GM12878 (cell line): ENCODE measurements around the gene COPS6. TPM values are rescaled to one million over a fixed set of nuclear protein-coding genes. Genes with fewer than 3 reads are reported as not detected.

Experiments
- CHD2 ChIP-seq: IDR thresholded peaks from 2 replicates; pipeline ENCODE4 v1.6.1; 2011; ENCODE audit warnings: low read depth, low read length, improper control_type of control experiment, borderline replicate concordance
- EP300 ChIP-seq, 2 experiments: fragments of 150-350 bp in 1 of 2; IDR thresholded peaks; 2 replicates each; pipeline ENCODE4 v1.6.1; 2011 to 2012; ENCODE audit warnings: low read depth in 2 of 2, low read length in 2 of 2, borderline replicate concordance in 1 of 2, improper control_type of control experiment in 1 of 2, inconsistent platforms in 1 of 2; ENCODE audit not compliant: control insufficient read depth in 1 of 2
- ETV6 ChIP-seq, 2 experiments: fragments of 450-650 bp in 1 of 2; IDR thresholded peaks in 1 of 2; conservative IDR thresholded peaks in 1 of 2; 2 replicates each; pipeline ENCODE4 v1.6.1; 2014; ENCODE audit warnings: antibody characterized with exemption in 1 of 2, borderline replicate concordance in 1 of 2, low read depth in 1 of 2, mild to moderate bottlenecking in 1 of 2, moderate library complexity in 1 of 2
- GABPA ChIP-seq: IDR thresholded peaks from 2 replicates; pipeline ENCODE4 v1.6.1; 2014; ENCODE audit warnings: antibody characterized with exemption, low read depth, mild to moderate bottlenecking, inconsistent platforms
- KLF5 ChIP-seq: fragments of 450-650 bp; IDR thresholded peaks from 2 replicates; pipeline ENCODE4 v1.6.1; 2014; ENCODE audit warnings: mild to moderate bottlenecking; ENCODE audit not compliant: partially characterized antibody
- MEF2B ChIP-seq: fragments of 450-650 bp; IDR thresholded peaks from 2 replicates; pipeline ENCODE4 v1.6.1; 2018; ENCODE audit warnings: mild to moderate bottlenecking, moderate library complexity; ENCODE audit not compliant: partially characterized antibody, poor library complexity, severe bottlenecking
- NR2C2 ChIP-seq: IDR thresholded peaks from 2 replicates; pipeline ENCODE4 v1.6.1; 2011; ENCODE audit warnings: borderline replicate concordance, low read depth; ENCODE audit not compliant: control insufficient read depth, insufficient read length
- POU2F2 ChIP-seq: IDR thresholded peaks from 3 replicates; pipeline ENCODE4 v1.6.1; 2011; ENCODE audit warnings: low read depth, mild to moderate bottlenecking, low read length, borderline replicate concordance
- RBBP5 ChIP-seq: fragments of 200-600 bp; sonication (generic); conservative IDR thresholded peaks from 2 replicates; pipeline ENCODE4 v1.6.1; 2016
- RUNX3 ChIP-seq: IDR thresholded peaks from 2 replicates; pipeline ENCODE4 v1.6.1; 2012; ENCODE audit warnings: low read length, inconsistent platforms
- SMAD1 ChIP-seq: fragments of 450-650 bp; IDR thresholded peaks from 2 replicates; pipeline ENCODE4 v1.6.1; 2018; ENCODE audit warnings: mild to moderate bottlenecking, low read depth; ENCODE audit not compliant: partially characterized antibody
- TARDBP ChIP-seq: IDR thresholded peaks from 2 replicates; pipeline ENCODE4 v1.6.1; 2016; ENCODE audit warnings: borderline replicate concordance
- TBL1XR1 ChIP-seq: IDR thresholded peaks from 2 replicates; pipeline ENCODE4 v1.6.1; 2012; ENCODE audit warnings: low read depth, low read length, improper control_type of control experiment
- YBX1 ChIP-seq: fragments of 450-650 bp; IDR thresholded peaks from 2 replicates; pipeline ENCODE4 v1.6.1; 2016; ENCODE audit warnings: antibody characterized with exemption
- polyA plus RNA-seq, 11 experiments: library from polyadenylated mRNA; depleted of rRNA in 4 of 11; unstranded in 6 of 11; stranded (reverse) in 5 of 11; fragments of >200 nt; fragmentation: Nextera tagmentation in 4 of 11; fragmentation: Illumina TruSeq in 1 of 11; extraction: Ambion mirVana in 4 of 11; extraction: Trizol in 1 of 11; gene quantifications; 1 replicate in 1 of 11; 2 replicates in 10 of 11; pipeline versions ENCODE4 v1.2.1 to v1.2.3, GENCODE V29; 2011 to 2016; ENCODE audit warnings: inconsistent platforms in 2 of 11, missing spikeins in 2 of 11, low read depth in 1 of 11
- total RNA-seq, 4 experiments: library from RNA; depleted of rRNA in 3 of 4; stranded (reverse); fragments of >200 nt in 3 of 4; fragmentation: Illumina TruSeq in 1 of 4; extraction: Trizol in 1 of 4; gene quantifications; 2 replicates each; pipeline versions ENCODE4 v1.2.1 to v1.2.3, GENCODE V29; 2013 to 2021
- TF ChIP-seq, protein P1 (sequence below): fragments of 450-650 bp; IDR thresholded peaks from 2 replicates; pipeline ENCODE4 v1.6.1; 2017; ENCODE audit warnings: mild to moderate bottlenecking, low read depth, inconsistent platforms; ENCODE audit not compliant: poor library complexity, severe bottlenecking
- TF ChIP-seq, protein P2 (sequence below): fragments of 450-650 bp; formaldehyde crosslinking; IDR thresholded peaks from 2 replicates; pipeline ENCODE4 v1.4.0; 2020; ENCODE audit warnings: mild to moderate bottlenecking, moderate library complexity
- TF ChIP-seq, protein P3 (sequence below): fragments of 450-650 bp; IDR thresholded peaks from 2 replicates; pipeline ENCODE4 v1.6.1; 2017; ENCODE audit warnings: borderline replicate concordance
- TF ChIP-seq, protein P4 (sequence below): fragments of 450-650 bp; IDR thresholded peaks from 2 replicates; pipeline ENCODE4 v1.6.1; 2017; ENCODE audit warnings: low read depth, mild to moderate bottlenecking, moderate library complexity

COPS6 gene
- total and polyA plus RNA-seq, 10 of the 15 experiments (the other 5 are each of a cell fraction or from before 2014, with no cell fraction given) = 28.5 to 182 (median 81.5) TPM

DNA sequence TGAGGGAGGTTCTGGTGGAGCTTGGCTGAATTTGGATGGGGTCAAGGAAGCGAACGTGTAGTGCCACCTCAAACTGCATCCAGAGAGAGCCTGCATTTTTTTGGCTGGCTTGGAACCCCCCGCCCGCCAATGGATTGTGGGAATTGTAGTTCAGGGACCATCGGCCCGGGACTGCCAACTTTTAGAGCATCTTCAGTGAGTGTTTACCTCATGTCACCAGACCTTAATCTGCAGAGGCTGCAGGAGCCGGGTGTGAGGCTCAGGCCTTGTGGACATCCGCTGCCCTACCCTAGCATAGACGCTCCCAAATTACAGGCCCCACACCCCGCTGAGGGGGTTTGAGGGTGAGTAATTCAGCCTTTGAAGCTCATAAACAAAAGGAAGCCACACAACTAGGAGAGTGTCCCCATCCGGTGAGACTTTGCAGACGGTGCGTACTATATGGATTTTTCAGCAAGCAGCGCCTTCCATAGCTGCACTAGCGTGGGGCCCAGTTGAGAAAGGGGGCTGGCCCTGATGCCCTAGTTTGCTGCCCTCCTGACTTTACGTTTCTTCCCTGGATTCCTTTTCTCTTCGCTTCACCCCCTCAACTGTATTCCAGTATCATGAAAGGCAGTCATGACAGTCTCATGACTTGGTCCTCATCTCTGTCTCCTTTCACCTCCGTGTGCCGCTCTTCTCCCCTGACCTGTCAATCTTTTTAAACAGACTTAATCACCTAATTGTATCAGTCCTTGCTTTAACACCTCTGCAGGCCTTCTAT, 31.4 kb downstream of the COPS6 start (continued):
- TF ChIP-seq, protein P1, sequence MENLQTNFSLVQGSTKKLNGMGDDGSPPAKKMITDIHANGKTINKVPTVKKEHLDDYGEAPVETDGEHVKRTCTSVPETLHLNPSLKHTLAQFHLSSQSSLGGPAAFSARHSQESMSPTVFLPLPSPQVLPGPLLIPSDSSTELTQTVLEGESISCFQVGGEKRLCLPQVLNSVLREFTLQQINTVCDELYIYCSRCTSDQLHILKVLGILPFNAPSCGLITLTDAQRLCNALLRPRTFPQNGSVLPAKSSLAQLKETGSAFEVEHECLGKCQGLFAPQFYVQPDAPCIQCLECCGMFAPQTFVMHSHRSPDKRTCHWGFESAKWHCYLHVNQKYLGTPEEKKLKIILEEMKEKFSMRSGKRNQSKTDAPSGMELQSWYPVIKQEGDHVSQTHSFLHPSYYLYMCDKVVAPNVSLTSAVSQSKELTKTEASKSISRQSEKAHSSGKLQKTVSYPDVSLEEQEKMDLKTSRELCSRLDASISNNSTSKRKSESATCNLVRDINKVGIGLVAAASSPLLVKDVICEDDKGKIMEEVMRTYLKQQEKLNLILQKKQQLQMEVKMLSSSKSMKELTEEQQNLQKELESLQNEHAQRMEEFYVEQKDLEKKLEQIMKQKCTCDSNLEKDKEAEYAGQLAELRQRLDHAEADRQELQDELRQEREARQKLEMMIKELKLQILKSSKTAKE = no peak
- TF ChIP-seq, protein P2, sequence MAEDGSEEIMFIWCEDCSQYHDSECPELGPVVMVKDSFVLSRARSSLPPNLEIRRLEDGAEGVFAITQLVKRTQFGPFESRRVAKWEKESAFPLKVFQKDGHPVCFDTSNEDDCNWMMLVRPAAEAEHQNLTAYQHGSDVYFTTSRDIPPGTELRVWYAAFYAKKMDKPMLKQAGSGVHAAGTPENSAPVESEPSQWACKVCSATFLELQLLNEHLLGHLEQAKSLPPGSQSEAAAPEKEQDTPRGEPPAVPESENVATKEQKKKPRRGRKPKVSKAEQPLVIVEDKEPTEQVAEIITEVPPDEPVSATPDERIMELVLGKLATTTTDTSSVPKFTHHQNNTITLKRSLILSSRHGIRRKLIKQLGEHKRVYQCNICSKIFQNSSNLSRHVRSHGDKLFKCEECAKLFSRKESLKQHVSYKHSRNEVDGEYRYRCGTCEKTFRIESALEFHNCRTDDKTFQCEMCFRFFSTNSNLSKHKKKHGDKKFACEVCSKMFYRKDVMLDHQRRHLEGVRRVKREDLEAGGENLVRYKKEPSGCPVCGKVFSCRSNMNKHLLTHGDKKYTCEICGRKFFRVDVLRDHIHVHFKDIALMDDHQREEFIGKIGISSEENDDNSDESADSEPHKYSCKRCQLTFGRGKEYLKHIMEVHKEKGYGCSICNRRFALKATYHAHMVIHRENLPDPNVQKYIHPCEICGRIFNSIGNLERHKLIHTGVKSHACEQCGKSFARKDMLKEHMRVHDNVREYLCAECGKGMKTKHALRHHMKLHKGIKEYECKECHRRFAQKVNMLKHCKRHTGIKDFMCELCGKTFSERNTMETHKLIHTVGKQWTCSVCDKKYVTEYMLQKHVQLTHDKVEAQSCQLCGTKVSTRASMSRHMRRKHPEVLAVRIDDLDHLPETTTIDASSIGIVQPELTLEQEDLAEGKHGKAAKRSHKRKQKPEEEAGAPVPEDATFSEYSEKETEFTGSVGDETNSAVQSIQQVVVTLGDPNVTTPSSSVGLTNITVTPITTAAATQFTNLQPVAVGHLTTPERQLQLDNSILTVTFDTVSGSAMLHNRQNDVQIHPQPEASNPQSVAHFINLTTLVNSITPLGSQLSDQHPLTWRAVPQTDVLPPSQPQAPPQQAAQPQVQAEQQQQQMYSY (CRISPR knock-in tag) = no peak
- TF ChIP-seq, protein P3, sequence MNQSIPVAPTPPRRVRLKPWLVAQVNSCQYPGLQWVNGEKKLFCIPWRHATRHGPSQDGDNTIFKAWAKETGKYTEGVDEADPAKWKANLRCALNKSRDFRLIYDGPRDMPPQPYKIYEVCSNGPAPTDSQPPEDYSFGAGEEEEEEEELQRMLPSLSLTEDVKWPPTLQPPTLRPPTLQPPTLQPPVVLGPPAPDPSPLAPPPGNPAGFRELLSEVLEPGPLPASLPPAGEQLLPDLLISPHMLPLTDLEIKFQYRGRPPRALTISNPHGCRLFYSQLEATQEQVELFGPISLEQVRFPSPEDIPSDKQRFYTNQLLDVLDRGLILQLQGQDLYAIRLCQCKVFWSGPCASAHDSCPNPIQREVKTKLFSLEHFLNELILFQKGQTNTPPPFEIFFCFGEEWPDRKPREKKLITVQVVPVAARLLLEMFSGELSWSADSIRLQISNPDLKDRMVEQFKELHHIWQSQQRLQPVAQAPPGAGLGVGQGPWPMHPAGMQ = no peak
- TF ChIP-seq RUNX3 = no peak
- no peak for TF ChIP-seq ETV6 (conservative IDR thresholded peaks at IDR 0.05 in 1 of 2, IDR thresholded peaks at IDR 0.05 in 1 of 2; ENCODE audit: borderline replicate concordance in 1 of 2, low read depth in 1 of 2)
- no peak for TF ChIP-seq RBBP5
- TF ChIP-seq EP300 (IDR thresholded peaks at IDR 0.05; ENCODE audit: borderline replicate concordance in 1 of 2, control insufficient read depth in 1 of 2, low read depth in 2 of 2, low read length in 2 of 2) = no peak
- TF ChIP-seq POU2F2 = no peak
- TF ChIP-seq TARDBP = no peak
- TF ChIP-seq CHD2 = no peak
- TF ChIP-seq YBX1 = no peak
- no peak for TF ChIP-seq MEF2B
- TF ChIP-seq, protein P4, sequence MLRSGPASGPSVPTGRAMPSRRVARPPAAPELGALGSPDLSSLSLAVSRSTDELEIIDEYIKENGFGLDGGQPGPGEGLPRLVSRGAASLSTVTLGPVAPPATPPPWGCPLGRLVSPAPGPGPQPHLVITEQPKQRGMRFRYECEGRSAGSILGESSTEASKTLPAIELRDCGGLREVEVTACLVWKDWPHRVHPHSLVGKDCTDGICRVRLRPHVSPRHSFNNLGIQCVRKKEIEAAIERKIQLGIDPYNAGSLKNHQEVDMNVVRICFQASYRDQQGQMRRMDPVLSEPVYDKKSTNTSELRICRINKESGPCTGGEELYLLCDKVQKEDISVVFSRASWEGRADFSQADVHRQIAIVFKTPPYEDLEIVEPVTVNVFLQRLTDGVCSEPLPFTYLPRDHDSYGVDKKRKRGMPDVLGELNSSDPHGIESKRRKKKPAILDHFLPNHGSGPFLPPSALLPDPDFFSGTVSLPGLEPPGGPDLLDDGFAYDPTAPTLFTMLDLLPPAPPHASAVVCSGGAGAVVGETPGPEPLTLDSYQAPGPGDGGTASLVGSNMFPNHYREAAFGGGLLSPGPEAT = no peak
- no peak for TF ChIP-seq SMAD1
- TF ChIP-seq GABPA = no peak
- TF ChIP-seq KLF5 = no peak
- TF ChIP-seq NR2C2 = no peak
- TF ChIP-seq TBL1XR1 = 0 out of 2 replicates have a peak, but pooled peaks have one; percentile 45
